H9 (cell line): Measurements from ENCODE around the gene UVRAG. TPM values are rescaled to one million over a fixed set of nuclear protein-coding genes. Genes with fewer than 3 reads are reported as not detected.

ENCODE experiments used
- DNase-seq: peaks from one replicate; pipeline ENCODE4 v3.0.0-alpha.2; 2017
- H2AFZ ChIP-seq: one replicate; pipeline ENCODE4 v1.6.1; 2013; ENCODE audit warnings: mild to moderate bottlenecking, low read length, control low read depth, moderate library complexity
- H2AK5ac ChIP-seq: 2 replicates; pipeline ENCODE4 v1.6.1; 2013; ENCODE audit warnings: low read length, control low read depth, mixed read lengths; ENCODE audit not compliant: insufficient read length
- H2BK120ac ChIP-seq: one replicate; pipeline ENCODE4 v1.6.1; 2013; ENCODE audit warnings: low read depth, mild to moderate bottlenecking, low read length, control low read depth, inconsistent platforms; ENCODE audit not compliant: poor library complexity, severe bottlenecking
- H2BK12ac ChIP-seq: 2 replicates; pipeline ENCODE4 v1.6.1; 2013; ENCODE audit warnings: low read length, control low read depth, mixed read lengths, low read depth; ENCODE audit not compliant: insufficient read length
- H2BK15ac ChIP-seq: 2 replicates; pipeline ENCODE4 v1.6.1; 2013; ENCODE audit warnings: low read depth, low read length, control low read depth
- H2BK20ac ChIP-seq: one replicate; pipeline ENCODE4 v1.6.1; 2013; ENCODE audit warnings: low read depth, mild to moderate bottlenecking, low read length, control low read depth, inconsistent platforms; ENCODE audit not compliant: poor library complexity, severe bottlenecking
- H2BK5ac ChIP-seq: 2 replicates; pipeline ENCODE4 v1.6.1; 2013; ENCODE audit warnings: low read length, control low read depth, mixed read lengths; ENCODE audit not compliant: insufficient read length
- H3K14ac ChIP-seq: 2 replicates; pipeline ENCODE4 v1.6.1; 2013; ENCODE audit warnings: low read length, control low read depth; ENCODE audit not compliant: insufficient read depth
- H3K18ac ChIP-seq: 2 replicates; pipeline ENCODE4 v1.6.1; 2013; ENCODE audit warnings: low read depth, mild to moderate bottlenecking, mixed read lengths, low read length, control low read depth; ENCODE audit not compliant: insufficient read length
- H3K23ac ChIP-seq: 2 replicates; pipeline ENCODE4 v1.6.1; 2013; ENCODE audit warnings: low read length, control low read depth, mixed read lengths, low read depth; ENCODE audit not compliant: insufficient read length
- H3K23me2 ChIP-seq: 2 replicates; pipeline ENCODE4 v1.6.1; 2013; ENCODE audit warnings: low read depth, mild to moderate bottlenecking, mixed read lengths, low read length, control low read depth; ENCODE audit not compliant: insufficient read length, poor library complexity, severe bottlenecking
- H3K27ac ChIP-seq: 2 replicates; pipeline ENCODE4 v1.5.1; 2013; ENCODE audit warnings: low read length, control low read depth, mixed read lengths, low read depth; ENCODE audit not compliant: insufficient read length
- H3K27me3 ChIP-seq: 2 replicates; pipeline ENCODE4 v1.6.1; 2013; ENCODE audit warnings: low read length, control low read depth, inconsistent platforms; ENCODE audit not compliant: insufficient read depth
- H3K4ac ChIP-seq: 2 replicates; pipeline ENCODE4 v1.6.1; 2013; ENCODE audit warnings: low read depth, mild to moderate bottlenecking, control low read depth, inconsistent platforms, low read length, moderate library complexity
- H3K4me1 ChIP-seq: 2 replicates; pipeline ENCODE4 v1.6.1; 2013; ENCODE audit warnings: low read length, control low read depth, inconsistent platforms; ENCODE audit not compliant: insufficient read depth
- H3K4me2 ChIP-seq: 2 replicates; pipeline ENCODE4 v1.6.1; 2013; ENCODE audit warnings: low read length, control low read depth, mixed read lengths; ENCODE audit not compliant: insufficient read length, insufficient read depth
- H3K56ac ChIP-seq: 2 replicates; pipeline ENCODE4 v1.6.1; 2013; ENCODE audit warnings: low read depth, mild to moderate bottlenecking, mixed read lengths, low read length, control low read depth; ENCODE audit not compliant: insufficient read length
- H3K79me1 ChIP-seq: 2 replicates; pipeline ENCODE4 v1.6.1; 2013; ENCODE audit warnings: low read depth, mild to moderate bottlenecking, moderate library complexity, low read length, control low read depth, inconsistent platforms; ENCODE audit not compliant: insufficient read depth, poor library complexity, severe bottlenecking
- H3K79me2 ChIP-seq: 2 replicates; pipeline ENCODE4 v1.6.1; 2013; ENCODE audit warnings: low read length, control low read depth, inconsistent platforms; ENCODE audit not compliant: insufficient read depth
- H3K9ac ChIP-seq: 2 replicates; pipeline ENCODE4 v1.6.1; 2013; ENCODE audit warnings: low read length, control low read depth, mixed read lengths; ENCODE audit not compliant: insufficient read length; ENCODE audit errors: extremely low read depth
- H3K9me3 ChIP-seq: one replicate; pipeline ENCODE4 v1.6.1; 2013; ENCODE audit warnings: low read depth, low read length, inconsistent platforms; ENCODE audit not compliant: control insufficient read depth
- H3T11ph ChIP-seq: one replicate; pipeline ENCODE4 v1.6.1; 2013; ENCODE audit warnings: mild to moderate bottlenecking, low read length, control low read depth, inconsistent platforms
- H4K20me1 ChIP-seq: one replicate; pipeline ENCODE4 v1.6.1; 2013; ENCODE audit not compliant: control insufficient read depth, insufficient read length, insufficient read depth
- H4K5ac ChIP-seq: 2 replicates; pipeline ENCODE4 v1.6.1; 2013; ENCODE audit warnings: low read depth, mild to moderate bottlenecking, mixed read lengths, low read length, control low read depth; ENCODE audit not compliant: insufficient read length
- H4K8ac ChIP-seq: replicated peaks from 2 replicates; pipeline ENCODE4 v1.6.1; 2013; ENCODE audit warnings: low read length, control low read depth, mixed read lengths, low read depth; ENCODE audit not compliant: insufficient read length
- H4K91ac ChIP-seq: 2 replicates; pipeline ENCODE4 v1.6.1; 2013; ENCODE audit warnings: low read depth, mild to moderate bottlenecking, moderate library complexity, mixed read lengths, low read length, control low read depth; ENCODE audit not compliant: insufficient read length
- H3K27ac Mint-ChIP-seq, 3 experiments: 2 replicates in 2 of 3; 3 replicates in 1 of 3; pipeline ENCODE4 v1.8.0; 2020 to 2021; ENCODE audit warnings: mixed read lengths in 3 of 3, mild to moderate bottlenecking in 1 of 3, moderate library complexity in 1 of 3
- H3K27me3 Mint-ChIP-seq: 2 replicates; pipeline ENCODE4 v1.8.0; 2021; ENCODE audit warnings: low read depth, mild to moderate bottlenecking, moderate library complexity, mixed read lengths
- H3K36me3 Mint-ChIP-seq, 3 experiments: 2 replicates in 2 of 3; 3 replicates in 1 of 3; pipeline ENCODE4 v1.8.0; 2020 to 2021; ENCODE audit warnings: low read depth in 3 of 3, mixed read lengths in 3 of 3; ENCODE audit not compliant: insufficient read depth in 1 of 3
- H3K4me1 Mint-ChIP-seq, 2 experiments: 2 replicates each; pipeline ENCODE4 v1.8.0; 2020; ENCODE audit warnings: mixed read lengths in 2 of 2
- H3K4me3 Mint-ChIP-seq, 2 experiments: 2 replicates in 1 of 2; 3 replicates in 1 of 2; pipeline ENCODE4 v1.8.0; 2020 to 2021; ENCODE audit warnings: mild to moderate bottlenecking in 2 of 2, mixed read lengths in 2 of 2, moderate library complexity in 1 of 2
- H3K9me3 Mint-ChIP-seq, 2 experiments: 2 replicates in 1 of 2; 3 replicates in 1 of 2; pipeline ENCODE4 v1.8.0; 2020; ENCODE audit warnings: mild to moderate bottlenecking in 2 of 2, mixed read lengths in 2 of 2, moderate library complexity in 1 of 2
- CTCF ChIP-seq: fragments of 200-600 bp; sonication (generic); conservative IDR thresholded peaks from 3 replicates; pipeline ENCODE4 v1.8.0; 2021; ENCODE audit warnings: antibody characterized with exemption, mild to moderate bottlenecking
- WGBS: extraction: QIAGEN DNeasy Blood & Tissue Kit; methylation state at CpG from one replicate; pipeline ENCODE4 v1.1.7; 2013; ENCODE audit warnings: missing lambda C conversion rate, low lambda C conversion rate, mixed read lengths; ENCODE audit not compliant: insufficient read length; ENCODE audit errors: extremely low coverage; 5-methylcytosine and 5-hydroxymethylcytosine counted together
- total RNA-seq: library from RNA; stranded (reverse); gene quantifications from 2 replicates; pipeline ENCODE4 v1.2.1, GENCODE V29; 2021

UVRAG gene
- total RNA-seq, 1 experiment from 2014 or later, result 18.5 TPM

- Mint-ChIP-seq H3K4me3 (no peak overlapping the region), H3K36me3 (no peaks in the 10 kb centered on the region), H3K27ac (no peak overlapping the region; a peak in 1 of 7 replicates), H3K9me3 (no peaks in the 10 kb centered on the region), H3K4me1 (peaks cover 13 to 17% of the 10 kb centered on the region in 2 experiments), H3K27me3 (no peaks in the 10 kb centered on the region)
- Histone ChIP-seq H3K9me3 (no peaks in the 10 kb centered on the region), H3K18ac (no peak overlapping the region), H2BK5ac (no peak overlapping the region), H3K23me2 (no peaks in the 10 kb centered on the region), H2AFZ (no peak overlapping the region), H4K8ac (no peak overlapping the region), H2BK120ac (no peak overlapping the region), H3K27ac (no peak overlapping the region), H3K4ac (no peak overlapping the region), H3K56ac (no peak overlapping the region), H3K27me3 (no peaks in the 10 kb centered on the region), H3K23ac (no peak overlapping the region), H3K4me2 (no peak overlapping the region), H3K9ac (no peak overlapping the region), H3K79me1 (no peaks in the 10 kb centered on the region), H4K91ac (no peak overlapping the region), H3T11ph (no peak overlapping the region), H2BK12ac (no peak overlapping the region), H2BK15ac (no peak overlapping the region), H2AK5ac (no peak overlapping the region), H2BK20ac (no peak overlapping the region), H4K5ac (no peak overlapping the region), H3K4me1 (0 out of 2 replicates have a peak, but pooled peaks cover 3% of the 10 kb centered on the region), H3K14ac (no peak overlapping the region), H3K79me2 (no peaks in the 10 kb centered on the region), H4K20me1 (no peaks in the 10 kb centered on the region)
- no peak for DNase-seq
- no peak for TF ChIP-seq CTCF
- no CpG with 5 or more reads among the region's 6 CpGs for WGBS
These were observed 135.1 kb downstream of the UVRAG start for GRCh38 chr11:75950141-75950540.
